ENCODE results near the gene IGSF22.

The IGSF22 gene

DNA sequence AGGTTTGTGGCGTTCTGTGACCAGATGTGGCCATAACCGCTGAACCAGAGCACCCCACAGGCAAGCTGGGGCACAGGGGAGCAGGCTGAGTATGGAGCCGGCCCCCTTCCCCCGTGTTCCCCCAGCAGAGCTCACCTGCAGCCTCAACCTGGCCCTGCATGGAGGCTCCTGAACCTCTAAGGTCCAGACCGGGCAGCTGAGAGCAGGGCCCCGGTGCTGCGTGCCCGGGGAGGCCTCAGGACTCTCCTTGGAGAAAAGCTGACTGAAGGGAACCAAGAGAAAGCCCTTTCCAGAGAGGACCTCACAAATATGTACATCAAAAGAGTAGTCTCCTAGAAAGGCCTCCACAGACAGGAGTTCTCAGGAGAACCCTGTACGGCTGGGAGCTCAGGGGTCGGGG, 17.4 kb upstream of the IGSF22 start:
- Histone ChIP-seq H3K36me3 (ENCODE audit: control insufficient read depth, low read depth, low read length) (no peaks in the 10 kb centered on the region), H3K27me3 (ENCODE audit: control insufficient read depth, insufficient read depth, low read length) (no peaks in the 10 kb centered on the region), H3K4me3 (ENCODE audit: low read length) (no peak overlapping the region), H3K4me1 (ENCODE audit: control insufficient read depth, low read depth, low read length) (no peaks in the 10 kb centered on the region), H3K27ac (ENCODE audit: low read length) (no peak overlapping the region), H3K9me3 (ENCODE audit: control insufficient read depth, low read depth, low read length) (no peaks in the 10 kb centered on the region), H3K9ac (ENCODE audit: low read length) (no peak overlapping the region)

DNA sequence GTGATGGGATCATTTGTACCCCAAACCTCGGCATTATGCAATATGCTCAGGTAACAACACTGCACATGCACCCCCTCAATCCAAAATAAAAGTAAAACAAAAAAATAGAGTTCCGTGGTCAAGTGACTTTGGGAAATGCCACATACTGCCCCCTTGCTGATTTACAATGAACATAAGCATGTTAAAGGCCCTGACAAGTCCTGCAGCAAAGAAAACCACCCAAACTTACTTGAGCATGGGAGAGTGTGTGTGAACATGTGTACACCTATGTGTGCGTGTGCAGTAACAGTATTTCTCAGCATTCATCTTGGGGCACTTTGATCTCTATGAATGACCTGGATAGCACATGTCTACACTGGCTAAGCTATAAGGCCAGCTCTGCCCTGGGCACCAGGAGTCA, 15.8 kb upstream of the IGSF22 start:
- Histone ChIP-seq H3K4me1 (ENCODE audit: control insufficient read depth, low read depth, low read length) (no peaks in the 10 kb centered on the region), H3K9me3 (ENCODE audit: control insufficient read depth, low read depth, low read length) (no peaks in the 10 kb centered on the region), H3K9ac (ENCODE audit: low read length) (no peak overlapping the region), H3K27ac (ENCODE audit: low read length) (no peak overlapping the region), H3K4me3 (ENCODE audit: low read length) (no peak overlapping the region), H3K27me3 (ENCODE audit: control insufficient read depth, insufficient read depth, low read length) (no peaks in the 10 kb centered on the region), H3K36me3 (ENCODE audit: control insufficient read depth, low read depth, low read length) (no peaks in the 10 kb centered on the region)

DNA sequence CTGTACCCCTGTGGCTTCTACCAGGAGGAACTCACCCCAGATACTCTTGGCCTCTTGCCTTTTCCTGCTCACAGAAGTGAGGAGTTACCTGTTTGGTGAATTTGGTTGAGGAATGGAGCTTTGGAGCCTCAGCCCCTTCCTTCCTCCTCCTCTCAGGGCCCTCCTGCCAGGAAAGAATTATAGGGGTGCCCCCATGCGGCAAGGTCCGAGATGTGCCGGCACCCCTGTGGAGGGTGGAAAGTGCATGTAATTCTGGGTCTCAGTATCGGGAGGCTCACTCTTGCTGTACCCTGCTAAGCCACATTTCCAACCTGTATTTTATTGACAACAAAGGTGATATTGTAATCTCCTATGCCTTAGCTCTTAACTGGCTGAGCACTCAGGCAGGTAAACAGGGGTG, 13.7 kb upstream of the IGSF22 start:
- Histone ChIP-seq H3K36me3 (ENCODE audit: control insufficient read depth, low read depth, low read length) (no peaks in the 10 kb centered on the region), H3K9ac (ENCODE audit: low read length) (no peak overlapping the region), H3K4me1 (ENCODE audit: control insufficient read depth, low read depth, low read length) (no peaks in the 10 kb centered on the region), H3K4me3 (ENCODE audit: low read length) (no peak overlapping the region), H3K27me3 (ENCODE audit: control insufficient read depth, insufficient read depth, low read length) (no peaks in the 10 kb centered on the region), H3K27ac (ENCODE audit: low read length) (no peak overlapping the region), H3K9me3 (ENCODE audit: control insufficient read depth, low read depth, low read length) (no peaks in the 10 kb centered on the region)

DNA sequence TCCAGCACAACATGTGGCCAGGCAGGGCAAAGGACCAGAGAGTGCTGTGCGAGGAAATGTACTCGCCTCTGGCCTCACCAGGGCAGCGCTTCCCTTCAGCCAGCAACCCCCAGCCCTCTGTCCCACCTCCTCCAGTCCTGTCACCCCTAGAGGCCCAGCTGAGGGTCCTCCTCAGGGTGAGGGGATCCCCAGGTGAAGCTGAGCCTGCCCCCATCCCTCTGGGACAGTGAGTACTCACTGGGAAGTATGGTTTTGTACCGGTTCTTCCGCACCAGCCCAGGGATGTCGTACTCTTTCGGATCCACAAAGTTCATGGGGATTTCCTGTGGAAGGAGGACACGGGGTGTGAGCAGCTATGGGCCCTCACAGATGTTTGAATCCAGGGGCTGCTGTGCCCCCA, 11.7 kb upstream of the IGSF22 start:
- H3K9me3 ChIP-seq (ENCODE audit: control insufficient read depth, low read depth, low read length) = no peaks in the 10 kb centered on the region
- H3K4me3 ChIP-seq (ENCODE audit: low read length) = no peak overlapping the region
- no peaks in the 10 kb centered on the region for H3K36me3 ChIP-seq (ENCODE audit: control insufficient read depth, low read depth, low read length)
- H3K9ac ChIP-seq (ENCODE audit: low read length) = no peak overlapping the region
- no peak overlapping the region for H3K27ac ChIP-seq (ENCODE audit: low read length)
- H3K4me1 ChIP-seq (ENCODE audit: control insufficient read depth, low read depth, low read length) = no peaks in the 10 kb centered on the region
- no peaks in the 10 kb centered on the region for H3K27me3 ChIP-seq (ENCODE audit: control insufficient read depth, insufficient read depth, low read length)

DNA sequence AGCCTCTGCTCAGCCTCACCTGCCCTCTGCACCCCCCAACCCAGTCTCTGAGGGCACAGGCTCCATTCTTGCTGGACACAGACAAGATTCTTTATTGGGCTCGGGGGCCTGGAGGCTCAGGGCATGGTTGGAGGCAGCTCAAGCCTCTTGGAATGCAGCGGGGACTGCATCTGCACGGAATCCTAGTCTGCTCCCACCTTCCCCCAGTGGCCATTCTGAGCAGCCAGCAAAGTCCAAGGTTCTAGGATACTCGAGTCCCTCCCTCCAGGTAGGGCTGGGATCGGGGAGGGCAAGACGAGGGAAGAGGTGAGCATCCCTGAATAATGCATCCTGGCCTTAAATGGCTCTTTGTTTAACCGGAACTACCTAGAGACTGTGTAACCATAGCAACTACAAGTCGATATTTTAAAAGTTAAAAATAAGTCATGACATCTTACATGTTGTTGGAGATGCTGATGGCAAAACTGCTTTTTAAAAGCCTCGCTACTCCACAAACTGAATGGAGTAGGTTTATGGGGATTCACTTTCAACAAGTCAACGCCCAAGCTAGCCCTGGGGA, 10.7 kb upstream of the IGSF22 start:
- Histone ChIP-seq H3K9me3 (ENCODE audit: control insufficient read depth, low read depth, low read length) (no peaks in the 10 kb centered on the region), H3K9ac (ENCODE audit: low read length) (no peak overlapping the region), H3K27me3 (ENCODE audit: control insufficient read depth, insufficient read depth, low read length) (no peaks in the 10 kb centered on the region), H3K27ac (ENCODE audit: low read length) (no peak overlapping the region), H3K4me1 (ENCODE audit: control insufficient read depth, low read depth, low read length) (no peaks in the 10 kb centered on the region), H3K4me3 (ENCODE audit: low read length) (no peak overlapping the region), H3K36me3 (ENCODE audit: control insufficient read depth, low read depth, low read length) (no peaks in the 10 kb centered on the region)

DNA sequence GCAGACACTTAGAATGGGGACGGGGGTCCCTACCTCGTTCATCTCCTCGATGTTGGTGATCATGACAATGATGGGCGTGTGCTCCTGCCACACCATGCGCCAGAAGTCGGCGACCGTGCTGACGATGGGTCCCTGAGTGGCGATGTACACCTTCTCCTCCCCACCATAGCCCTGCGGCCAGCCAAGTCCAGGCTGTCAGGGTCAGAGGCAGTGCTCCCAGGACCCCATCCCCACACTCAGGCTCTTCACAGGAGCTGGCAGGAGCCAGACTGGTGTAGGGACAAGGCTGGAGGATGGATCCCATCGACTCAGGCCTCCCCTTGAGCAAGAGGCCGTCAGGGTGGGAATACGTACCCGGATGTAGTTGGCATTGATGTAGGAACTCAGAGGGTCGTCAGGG, 7.2 kb upstream of the IGSF22 start:
- Histone ChIP-seq H3K27me3 (ENCODE audit: control insufficient read depth, insufficient read depth, low read length) (no peaks in the 10 kb centered on the region), H3K27ac (ENCODE audit: low read length) (no peak overlapping the region), H3K36me3 (ENCODE audit: control insufficient read depth, low read depth, low read length) (no peaks in the 10 kb centered on the region), H3K4me3 (ENCODE audit: low read length) (no peak overlapping the region), H3K9ac (ENCODE audit: low read length) (no peak overlapping the region), H3K9me3 (ENCODE audit: control insufficient read depth, low read depth, low read length) (no peaks in the 10 kb centered on the region), H3K4me1 (ENCODE audit: control insufficient read depth, low read depth, low read length) (no peaks in the 10 kb centered on the region)

DNA sequence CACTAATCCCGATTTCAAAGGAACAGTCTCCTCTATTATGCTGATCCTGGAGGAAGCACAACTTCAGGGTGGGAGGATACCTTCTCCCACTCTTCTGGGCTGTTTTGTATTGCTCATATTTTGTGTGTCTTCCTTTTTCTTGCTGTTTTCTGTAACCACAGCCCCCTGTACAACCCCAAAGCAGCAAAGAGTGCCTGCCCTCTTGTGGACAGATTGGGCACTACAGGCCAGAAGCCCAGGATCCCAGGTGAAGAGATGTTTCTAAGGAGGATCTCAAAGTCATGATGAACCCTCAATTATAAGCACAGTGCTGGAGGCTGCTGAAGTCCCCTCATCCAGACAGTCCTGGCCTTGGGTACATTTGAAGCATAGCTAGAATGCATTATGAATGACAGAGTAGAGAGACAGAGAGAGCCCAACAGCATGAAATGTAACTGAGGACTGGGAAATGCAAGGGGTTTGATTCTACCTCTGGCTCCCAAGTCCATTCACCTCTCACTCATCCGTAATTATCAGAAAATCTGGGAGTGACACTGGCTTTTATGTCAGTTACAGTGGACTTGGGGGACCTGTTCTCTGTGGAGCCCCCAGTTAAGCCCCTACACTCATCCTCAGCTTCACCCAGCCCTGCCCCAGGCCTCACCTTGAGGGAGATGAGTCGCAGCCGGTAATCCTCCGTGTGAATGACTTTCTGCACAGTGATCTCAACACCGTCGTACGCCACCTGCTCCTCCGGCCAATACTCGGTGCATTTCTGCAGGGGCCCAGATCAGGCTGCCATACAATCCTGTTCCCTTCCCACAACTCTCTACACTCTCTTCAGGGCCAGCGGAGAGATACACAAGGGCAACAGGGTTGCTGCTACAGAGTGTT, 6.2 kb upstream of the IGSF22 start:
- Histone ChIP-seq H3K9ac (ENCODE audit: low read length) (no peak overlapping the region), H3K36me3 (ENCODE audit: control insufficient read depth, low read depth, low read length) (no peaks in the 10 kb centered on the region), H3K27me3 (ENCODE audit: control insufficient read depth, insufficient read depth, low read length) (no peaks in the 10 kb centered on the region), H3K4me3 (ENCODE audit: low read length) (no peak overlapping the region), H3K4me1 (ENCODE audit: control insufficient read depth, low read depth, low read length) (peaks cover 5% of the 10 kb centered on the region), H3K9me3 (ENCODE audit: control insufficient read depth, low read depth, low read length) (no peaks in the 10 kb centered on the region), H3K27ac (ENCODE audit: low read length) (no peak overlapping the region)

DNA sequence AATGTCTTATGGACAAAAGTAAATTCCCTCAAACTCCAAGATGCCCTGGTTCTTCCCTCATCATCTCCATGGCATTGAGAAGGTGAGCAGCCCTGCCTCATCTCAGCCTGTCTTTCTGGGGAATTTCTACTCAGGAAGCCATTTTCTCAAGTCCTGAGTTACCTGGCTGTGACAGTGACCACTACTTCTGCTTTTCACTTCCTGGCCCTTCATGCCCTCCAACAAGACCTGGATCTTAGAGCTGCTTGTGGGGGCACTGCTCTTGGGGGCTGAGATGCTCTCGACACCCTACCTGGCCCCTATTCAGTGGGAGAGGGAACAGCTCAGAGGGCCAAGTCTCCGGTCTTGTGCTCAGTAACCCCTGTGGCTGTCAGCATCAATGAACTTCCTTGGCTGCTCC, 5.5 kb upstream of the IGSF22 start:
- H3K27me3 ChIP-seq (ENCODE audit: control insufficient read depth, insufficient read depth, low read length) = no peaks in the 10 kb centered on the region
- H3K36me3 ChIP-seq (ENCODE audit: control insufficient read depth, low read depth, low read length) = no peaks in the 10 kb centered on the region
- no peak overlapping the region for H3K4me3 ChIP-seq (ENCODE audit: low read length)
- H3K9ac ChIP-seq (ENCODE audit: low read length) = no peak overlapping the region
- no peaks in the 10 kb centered on the region for H3K9me3 ChIP-seq (ENCODE audit: control insufficient read depth, low read depth, low read length)
- no peak overlapping the region for H3K27ac ChIP-seq (ENCODE audit: low read length)
- H3K4me1 ChIP-seq (ENCODE audit: control insufficient read depth, low read depth, low read length) = peaks cover 7% of the 10 kb centered on the region

DNA sequence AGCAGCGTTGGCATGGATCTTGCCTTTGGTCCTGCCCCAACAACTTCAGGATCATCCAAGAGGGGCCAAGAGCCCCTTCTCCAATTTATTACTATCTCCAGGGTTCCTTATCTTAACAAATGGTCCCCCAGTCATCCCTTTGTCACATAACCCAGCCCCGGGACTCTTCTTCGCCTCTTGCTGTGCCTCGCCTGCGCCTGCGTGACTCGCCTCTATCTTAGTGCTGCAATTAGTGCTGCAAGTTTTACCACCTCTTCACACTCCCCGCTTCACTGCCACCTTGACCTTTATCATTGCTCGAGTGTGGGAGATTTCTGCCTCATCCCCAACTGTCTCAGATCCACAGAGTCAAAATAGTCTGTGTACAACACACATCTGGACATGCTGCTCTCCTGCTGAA, 4.0 kb upstream of the IGSF22 start:
- Histone ChIP-seq H3K4me1 (ENCODE audit: control insufficient read depth, low read depth, low read length) (peaks cover 14% of the 10 kb centered on the region), H3K9me3 (ENCODE audit: control insufficient read depth, low read depth, low read length) (no peaks in the 10 kb centered on the region), H3K9ac (ENCODE audit: low read length) (no peak overlapping the region), H3K36me3 (ENCODE audit: control insufficient read depth, low read depth, low read length) (no peaks in the 10 kb centered on the region), H3K4me3 (ENCODE audit: low read length) (no peak overlapping the region), H3K27ac (ENCODE audit: low read length) (no peak overlapping the region), H3K27me3 (ENCODE audit: control insufficient read depth, insufficient read depth, low read length) (no peaks in the 10 kb centered on the region)

DNA sequence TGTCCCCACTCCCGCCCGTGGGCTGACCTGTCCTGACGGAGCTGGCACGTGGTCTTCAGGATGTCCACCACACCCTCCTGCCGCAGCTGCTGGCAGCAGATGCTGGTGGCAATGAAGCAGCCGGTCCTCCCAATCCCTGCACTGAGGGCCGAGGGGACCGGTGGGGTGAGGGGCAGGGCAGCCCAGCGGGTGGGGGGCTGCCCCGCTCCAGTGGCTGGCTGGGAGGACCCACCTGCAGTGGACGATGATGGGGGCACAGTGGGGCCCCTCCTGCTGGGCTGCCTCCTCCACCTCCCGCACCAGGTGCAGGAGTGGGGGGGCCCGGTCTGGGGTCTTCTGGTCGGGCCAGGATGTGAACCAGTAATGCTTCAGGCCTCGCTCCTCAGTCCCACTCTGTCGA, 3.4 kb upstream of the IGSF22 start:
- Histone ChIP-seq H3K9me3 (ENCODE audit: control insufficient read depth, low read depth, low read length) (no peaks in the 10 kb centered on the region), H3K4me3 (ENCODE audit: low read length) (no peak overlapping the region), H3K27ac (ENCODE audit: low read length) (no peak overlapping the region), H3K27me3 (ENCODE audit: control insufficient read depth, insufficient read depth, low read length) (no peaks in the 10 kb centered on the region), H3K36me3 (ENCODE audit: control insufficient read depth, low read depth, low read length) (no peaks in the 10 kb centered on the region), H3K4me1 (ENCODE audit: control insufficient read depth, low read depth, low read length) (peaks cover 14% of the 10 kb centered on the region), H3K9ac (ENCODE audit: low read length) (no peak overlapping the region)

DNA sequence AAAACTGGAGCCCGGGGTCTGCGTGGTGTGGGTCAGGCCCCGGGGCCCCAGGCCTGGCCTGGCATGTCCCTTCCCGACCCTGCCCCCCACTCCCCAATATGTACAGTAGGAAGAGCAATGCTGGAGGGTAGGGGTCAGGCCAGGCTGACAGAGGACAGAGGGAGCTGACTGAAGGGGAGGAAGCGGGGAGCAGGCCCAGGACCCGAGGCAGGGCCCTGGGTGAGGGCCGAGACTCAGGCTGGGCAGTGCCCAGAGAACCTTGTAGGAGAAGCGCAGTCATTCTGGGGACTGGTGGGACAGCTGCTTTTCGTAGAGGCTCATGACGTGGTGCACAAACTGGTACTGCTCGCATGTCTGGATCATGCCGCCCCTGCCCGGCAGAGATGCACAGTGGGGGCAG, 2.7 kb upstream of the IGSF22 start:
- H3K36me3 ChIP-seq (ENCODE audit: control insufficient read depth, low read depth, low read length) = no peaks in the 10 kb centered on the region
- H3K9me3 ChIP-seq (ENCODE audit: control insufficient read depth, low read depth, low read length) = no peaks in the 10 kb centered on the region
- no peak overlapping the region for H3K4me3 ChIP-seq (ENCODE audit: low read length)
- no peak overlapping the region for H3K27ac ChIP-seq (ENCODE audit: low read length)
- H3K9ac ChIP-seq (ENCODE audit: low read length) = no peak overlapping the region
- H3K27me3 ChIP-seq (ENCODE audit: control insufficient read depth, insufficient read depth, low read length) = no peaks in the 10 kb centered on the region
- peaks cover 14% of the 10 kb centered on the region for H3K4me1 ChIP-seq (ENCODE audit: control insufficient read depth, low read depth, low read length)

Data from iPS-18a (cell line).